HepG2 (cell line): Measurements from ENCODE around the gene WDR27. TPM values are rescaled to one million over a fixed set of nuclear protein-coding genes. Genes with fewer than 3 reads are reported as not detected.

Experiments
- AHDC1 ChIP-seq: sonication (generic); formaldehyde crosslinking; IDR thresholded peaks from 2 replicates; pipeline ENCODE4 v1.5.1; 2020; ENCODE audit warnings: mild to moderate bottlenecking, missing genetic modification reagents, borderline replicate concordance
- FLYWCH1 ChIP-seq: sonication (generic); formaldehyde crosslinking; IDR thresholded peaks from 2 replicates; pipeline ENCODE4 v1.8.1; 2023; ENCODE audit warnings: mild to moderate bottlenecking, missing genetic modification reagents
- FOXA1 ChIP-seq, 2 experiments: fragments of 450-650 bp in 1 of 2; sonication (generic) in 1 of 2; formaldehyde crosslinking in 1 of 2; IDR thresholded peaks; 2 replicates each; pipeline versions ENCODE4 v1.4.0 to v1.6.1; 2016 to 2020; ENCODE audit warnings: missing genetic modification reagents in 1 of 2
- HMGXB4 ChIP-seq, 2 experiments: sonication (generic) in 1 of 2; formaldehyde crosslinking in 1 of 2; IDR thresholded peaks; 2 replicates each; pipeline versions ENCODE4 v1.4.0 to v1.6.1; 2018 to 2020; ENCODE audit warnings: missing genetic modification reagents in 2 of 2, borderline replicate concordance in 1 of 2, low read depth in 1 of 2, mild to moderate bottlenecking in 1 of 2, missing biosample characterization in 1 of 2
- IKZF5 ChIP-seq: IDR thresholded peaks from 2 replicates; pipeline ENCODE4 v1.6.1; 2018; ENCODE audit warnings: missing genetic modification reagents, mild to moderate bottlenecking, missing compliant biosample characterization
- ISX ChIP-seq: sonication (generic); formaldehyde crosslinking; conservative IDR thresholded peaks from 2 replicates; pipeline ENCODE4 v1.5.0; 2020; ENCODE audit warnings: missing genetic modification reagents
- NFYB ChIP-seq: sonication (generic); formaldehyde crosslinking; IDR thresholded peaks from 2 replicates; pipeline ENCODE4 v1.4.0; 2020; ENCODE audit warnings: missing genetic modification reagents
- PCBP1 ChIP-seq: fragments of 200-400 bp; formaldehyde crosslinking; IDR thresholded peaks from 2 replicates; pipeline ENCODE4 v1.6.1; 2017; ENCODE audit warnings: mild to moderate bottlenecking, low read depth, low read length, borderline replicate concordance
- SATB2 ChIP-seq: sonication (generic); formaldehyde crosslinking; IDR thresholded peaks from 2 replicates; pipeline ENCODE4 v1.5.0; 2020; ENCODE audit warnings: missing genetic modification reagents
- ZHX2 ChIP-seq, 2 experiments: sonication (generic) in 1 of 2; formaldehyde crosslinking in 1 of 2; IDR thresholded peaks; 2 replicates each; pipeline versions ENCODE4 v1.6.1 to v1.9.0; 2014 to 2022; ENCODE audit warnings: antibody characterized with exemption in 1 of 2, borderline replicate concordance in 1 of 2, inconsistent platforms in 1 of 2, low read depth in 1 of 2, missing genetic modification reagents in 1 of 2
- ZZZ3 ChIP-seq: sonication (generic); formaldehyde crosslinking; IDR thresholded peaks from 2 replicates; pipeline ENCODE4 v1.4.0; 2020; ENCODE audit warnings: missing genetic modification reagents, mild to moderate bottlenecking, borderline replicate concordance
- polyA plus RNA-seq, 8 experiments: library from polyadenylated mRNA; depleted of rRNA in 3 of 8; stranded (reverse) in 7 of 8; unstranded in 1 of 8; fragments of >200 nt; fragmentation: Illumina TruSeq in 4 of 8; extraction: Trizol in 4 of 8; gene quantifications; 2 replicates each; pipeline versions ENCODE4 v1.2.1 to v1.2.3, GENCODE V29; 2011 to 2016; ENCODE audit warnings: low read depth in 4 of 8, missing spikeins in 1 of 8, mixed read lengths in 1 of 8; ENCODE audit not compliant: insufficient read depth in 1 of 8
- total RNA-seq, 5 experiments: library from RNA; depleted of rRNA; stranded (reverse); fragments of >200 nt; fragmentation: Illumina TruSeq; extraction: Trizol; gene quantifications; 2 replicates each; pipeline ENCODE4 v1.2.3, GENCODE V29; 2016; ENCODE audit warnings: low read depth in 1 of 5

WDR27 gene
- total and polyA plus RNA-seq, 2 of the 13 experiments (the other 11 are each of a cell fraction or from before 2014, with no cell fraction given): 34.1 to 80.3 TPM

GRCh38 chr6:169701954-169702839 is at the start of gene WDR27, which contains the start of gene C6orf120 (continued):
- TF ChIP-seq AHDC1: peak; percentile 18; the same call in 1 of the 2 replicates
- no peak for TF ChIP-seq FLYWCH1
- TF ChIP-seq NFYB (CRISPR knock-in tag): 0 out of 2 replicates have a peak, but pooled peaks have one; percentile 43
- peak; percentile 82; the same call in 1 of the 2 replicates for TF ChIP-seq ZZZ3 (CRISPR knock-in tag)
- no peak; the same call in 1 of the 2 replicates for TF ChIP-seq ISX
- peak; percentile 83; the same call in 1 of the 2 replicates for TF ChIP-seq SATB2 (CRISPR knock-in tag)
- TF ChIP-seq ZHX2 (IDR thresholded peaks at IDR 0.05; ENCODE audit: low read depth): peak; percentile 88
- TF ChIP-seq ZHX2 (CRISPR knock-in tag; IDR thresholded peaks at IDR 0.05; ENCODE audit: borderline replicate concordance): no peak; the same call in 1 of the 2 replicates
- TF ChIP-seq HMGXB4 (CRISPR knock-in tag; IDR thresholded peaks at IDR 0.05; ENCODE audit: borderline replicate concordance in 1 of 2, low read depth in 1 of 2): peak; percentile 88 to 97
- no peak for TF ChIP-seq FOXA1 (IDR thresholded peaks at IDR 0.05)
- TF ChIP-seq FOXA1 (CRISPR knock-in tag; IDR thresholded peaks at IDR 0.05): peak; percentile 32; the same call in 1 of the 2 replicates
- peak; percentile 91; the same call in 1 of the 2 replicates for TF ChIP-seq PCBP1
- TF ChIP-seq IKZF5: peak; percentile 93
